Measurements from ENCODE around the gene ARID4B. TPM values are rescaled to one million over a fixed set of nuclear protein-coding genes. Genes with fewer than 3 reads are reported as not detected.
"Not testable (repeated sequence)": the region's sequence is repeated elsewhere in the genome, so short reads cannot be mapped to it uniquely, and the experiment has no call there.

Gene ARID4B
- polyA plus RNA-seq, 12 donors = 20.1 to 52.3 (median 24.5) TPM; not detected in 1

GRCh38 chr1:235270625-235271024, 57.4 kb downstream of the ARID4B start:
- no peak for DNase-seq

- not testable (repeated sequence) for DNase-seq
Observed at GRCh38 chr1:235269990-235270389, 58.0 kb downstream of the ARID4B start.

- DNase-seq = no peak
Observed at GRCh38 chr1:235268379-235269125, 59.4 kb downstream of the ARID4B start.

- no peak for DNase-seq
Observed at GRCh38 chr1:235266967-235267366, 61.0 kb downstream of the ARID4B start.

- peak; percentile 35 for DNase-seq
Observed at GRCh38 chr1:235266325-235266724, 61.7 kb downstream of the ARID4B start.

- no peak for DNase-seq
Observed at GRCh38 chr1:235265900-235266299, 62.1 kb downstream of the ARID4B start.

GRCh38 chr1:235264327-235264726, 63.7 kb downstream of the ARID4B start:
- no peak for DNase-seq

GRCh38 chr1:235262539-235262938, 65.4 kb downstream of the ARID4B start:
- DNase-seq = no peak

GRCh38 chr1:235261243-235261642, 66.7 kb downstream of the ARID4B start:
- no peak for DNase-seq

- DNase-seq = no peak
Observed at GRCh38 chr1:235259133-235259778, 68.7 kb downstream of the ARID4B start.

GRCh38 chr1:235258068-235258467, 69.9 kb downstream of the ARID4B start:
- not testable (repeated sequence) for DNase-seq

- no peak for DNase-seq
Observed at GRCh38 chr1:235254721-235255120, 73.3 kb downstream of the ARID4B start.

GRCh38 chr1:235253219-235253962, 74.6 kb downstream of the ARID4B start:
- DNase-seq = peak; percentile 65

GRCh38 chr1:235250430-235250829, 77.5 kb downstream of the ARID4B start:
- DNase-seq = no peak

GRCh38 chr1:235246022-235246948, 81.7 kb downstream of the ARID4B start:
- no peak for DNase-seq

GRCh38 chr1:235244974-235245592, 82.9 kb downstream of the ARID4B start:
- DNase-seq = no peak

GRCh38 chr1:235240960-235241359, 87.0 kb downstream of the ARID4B start:
- no peak for DNase-seq

GRCh38 chr1:235239851-235240250, 88.1 kb downstream of the ARID4B start:
- no peak for DNase-seq

- DNase-seq = no peak
Observed at GRCh38 chr1:235238558-235238957, 89.4 kb downstream of the ARID4B start.

GRCh38 chr1:235236128-235236527, 91.9 kb downstream of the ARID4B start:
- DNase-seq = no peak

GRCh38 chr1:235229868-235230267, 98.1 kb downstream of the ARID4B start:
- DNase-seq = no peak
